ENCODE results near the gene KASH5. TPM values are rescaled to one million over a fixed set of nuclear protein-coding genes. Genes with fewer than 3 reads are reported as not detected.

KASH5 gene
- total RNA-seq, 1 donor from 2014 or later = not detected

- DNase-seq (ENCODE audit: low spot score in 2 of 2, unreplicated experiment in 2 of 2) = no peak
- H3K36me3 Mint-ChIP-seq = peaks cover 3% of the 10 kb centered on the region
- H3K27me3 Mint-ChIP-seq (ENCODE audit: low read depth) = peaks cover 97% of the 10 kb centered on the region
- H3K4me3 Mint-ChIP-seq = no peak overlapping the region
- H3K27ac Mint-ChIP-seq = no peak overlapping the region
- no peak for TF ChIP-seq CTCF (IDR thresholded peaks at IDR 0.05; ENCODE audit: unreplicated experiment)
- no peaks in the 10 kb centered on the region for H3K9me3 Mint-ChIP-seq
- H3K4me1 Mint-ChIP-seq = peaks cover 14% of the 10 kb centered on the region
Observed at GRCh38 chr19:49430678-49431329, 42.8 kb downstream of the KASH5 start.

- DNase-seq (ENCODE audit: low spot score in 2 of 2, unreplicated experiment in 2 of 2) = no peak
- Mint-ChIP-seq H3K27ac (no peak overlapping the region), H3K27me3 (ENCODE audit: low read depth) (peaks cover 97% of the 10 kb centered on the region), H3K9me3 (no peaks in the 10 kb centered on the region), H3K4me3 (no peak overlapping the region), H3K4me1 (peaks cover 12% of the 10 kb centered on the region), H3K36me3 (peaks cover 3% of the 10 kb centered on the region)
- no peak for TF ChIP-seq CTCF (IDR thresholded peaks at IDR 0.05; ENCODE audit: unreplicated experiment)
Observed at GRCh38 chr19:49431330-49431749, 43.3 kb downstream of the KASH5 start.

- H3K36me3 Mint-ChIP-seq = no peaks in the 10 kb centered on the region
- peaks cover 12% of the 10 kb centered on the region for H3K4me1 Mint-ChIP-seq
- DNase-seq (ENCODE audit: low spot score in 2 of 2, unreplicated experiment in 2 of 2) = no peak
- no peak overlapping the region for H3K4me3 Mint-ChIP-seq
- H3K27ac Mint-ChIP-seq = no peak overlapping the region
- TF ChIP-seq CTCF (IDR thresholded peaks at IDR 0.05; ENCODE audit: unreplicated experiment) = no peak
- peaks cover 97% of the 10 kb centered on the region for H3K27me3 Mint-ChIP-seq (ENCODE audit: low read depth)
- no peaks in the 10 kb centered on the region for H3K9me3 Mint-ChIP-seq
Observed at GRCh38 chr19:49432141-49433073, 44.4 kb downstream of the KASH5 start.

GRCh38 chr19:49433240-49433901 is 45.3 kb downstream of the KASH5 start:
- Mint-ChIP-seq H3K4me1 (peaks cover 5% of the 10 kb centered on the region), H3K9me3 (no peaks in the 10 kb centered on the region), H3K4me3 (no peak overlapping the region), H3K27ac (no peak overlapping the region), H3K27me3 (ENCODE audit: low read depth) (peaks cover 98% of the 10 kb centered on the region), H3K36me3 (no peaks in the 10 kb centered on the region)
- no peak for TF ChIP-seq CTCF (IDR thresholded peaks at IDR 0.05; ENCODE audit: unreplicated experiment)
- DNase-seq (ENCODE audit: low spot score in 2 of 2, unreplicated experiment in 2 of 2) = no peak

- peaks cover 99% of the 10 kb centered on the region for H3K27me3 Mint-ChIP-seq (ENCODE audit: low read depth)
- peaks cover 2% of the 10 kb centered on the region for H3K4me1 Mint-ChIP-seq
- no peaks in the 10 kb centered on the region for H3K9me3 Mint-ChIP-seq
- no peak for DNase-seq (ENCODE audit: low spot score in 2 of 2, unreplicated experiment in 2 of 2)
- no peaks in the 10 kb centered on the region for H3K36me3 Mint-ChIP-seq
- H3K4me3 Mint-ChIP-seq = no peak overlapping the region
- no peak for TF ChIP-seq CTCF (IDR thresholded peaks at IDR 0.05; ENCODE audit: unreplicated experiment)
- no peak overlapping the region for H3K27ac Mint-ChIP-seq
Observed at GRCh38 chr19:49434907-49435583, 47.0 kb downstream of the KASH5 start.
